SJCRH30 (cell line): ENCODE data around the gene IL10RA. TPM values are rescaled to one million over a fixed set of nuclear protein-coding genes. Genes with fewer than 3 reads are reported as not detected.

Source experiments
- DNase-seq, 2 experiments: peaks; one replicate each; pipeline ENCODE4 v3.0.0-alpha.2; 2015 to 2020
- H3K27ac ChIP-seq: fragments of 250-450 bp; sonication (Bioruptor Pico); 2 replicates; pipeline ENCODE4 v1.5.1; 2020; ENCODE audit warnings: mild to moderate bottlenecking, moderate library complexity
- H3K27me3 ChIP-seq: fragments of 250-450 bp; sonication (Bioruptor Pico); 2 replicates; pipeline ENCODE4 v1.5.1; 2020; ENCODE audit warnings: mild to moderate bottlenecking, moderate library complexity
- H3K36me3 ChIP-seq: fragments of 250-450 bp; sonication (Bioruptor Pico); 2 replicates; pipeline ENCODE4 v1.5.1; 2020; ENCODE audit warnings: mild to moderate bottlenecking, moderate library complexity
- H3K4me1 ChIP-seq: fragments of 250-450 bp; sonication (Bioruptor Pico); 2 replicates; pipeline ENCODE4 v1.5.1; 2020; ENCODE audit warnings: mild to moderate bottlenecking, moderate library complexity
- H3K4me3 ChIP-seq: fragments of 250-450 bp; sonication (Bioruptor Pico); 2 replicates; pipeline ENCODE4 v1.5.1; 2020; ENCODE audit warnings: mild to moderate bottlenecking, moderate library complexity
- H3K9me3 ChIP-seq: fragments of 250-450 bp; sonication (Bioruptor Pico); replicated peaks from 2 replicates; pipeline ENCODE4 v1.5.1; 2020; ENCODE audit warnings: mild to moderate bottlenecking, moderate library complexity
- total RNA-seq: library from RNA; depleted of rRNA; stranded (reverse); fragments of >200 nt; shearing (Covaris generic); gene quantifications from 2 replicates; pipeline ENCODE4 v1.2.3, GENCODE V29; 2014

IL10RA gene
- total RNA-seq, 1 experiment from 2014 or later = not detected

DNA sequence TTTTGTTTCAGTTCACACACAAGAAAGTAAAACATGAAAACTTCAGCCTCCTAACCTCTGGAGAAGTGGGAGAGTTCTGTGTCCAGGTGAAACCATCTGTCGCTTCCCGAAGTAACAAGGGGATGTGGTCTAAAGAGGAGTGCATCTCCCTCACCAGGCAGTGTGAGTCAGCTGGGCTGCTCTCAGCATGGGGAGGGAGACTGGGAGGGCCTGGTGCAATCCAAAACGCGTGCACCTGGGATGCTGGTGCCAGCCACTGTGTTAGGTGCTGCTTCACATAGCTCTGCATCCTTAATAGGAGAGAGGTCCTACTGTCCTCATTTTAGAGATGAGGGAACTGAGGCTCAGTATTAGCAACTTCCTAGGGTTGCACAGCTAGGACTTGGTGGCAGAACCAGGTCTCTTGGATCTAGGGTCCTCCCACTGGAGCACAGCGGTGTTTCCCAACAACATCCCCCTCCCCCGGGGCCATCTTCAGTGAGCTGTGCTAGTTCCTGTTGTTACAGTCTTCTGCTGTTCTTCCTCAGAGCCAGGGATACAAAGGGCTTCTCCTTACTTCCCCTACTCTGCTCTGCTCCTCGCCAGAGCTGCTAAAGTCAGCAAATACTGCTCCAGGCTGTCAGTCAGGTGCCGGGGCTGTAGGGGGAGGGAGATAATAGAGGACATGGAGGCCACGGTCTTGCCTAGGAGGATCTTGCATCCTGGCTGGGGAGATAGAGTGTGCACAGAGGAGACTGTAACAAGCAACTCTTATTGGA, 8.0 kb downstream of the IL10RA start:
- Histone ChIP-seq H3K36me3 (no peaks in the 10 kb centered on the region), H3K27ac (no peak overlapping the region), H3K9me3 (no peaks in the 10 kb centered on the region), H3K4me3 (no peak overlapping the region), H3K27me3 (no peaks in the 10 kb centered on the region), H3K4me1 (no peaks in the 10 kb centered on the region)
- no peak for DNase-seq

DNA sequence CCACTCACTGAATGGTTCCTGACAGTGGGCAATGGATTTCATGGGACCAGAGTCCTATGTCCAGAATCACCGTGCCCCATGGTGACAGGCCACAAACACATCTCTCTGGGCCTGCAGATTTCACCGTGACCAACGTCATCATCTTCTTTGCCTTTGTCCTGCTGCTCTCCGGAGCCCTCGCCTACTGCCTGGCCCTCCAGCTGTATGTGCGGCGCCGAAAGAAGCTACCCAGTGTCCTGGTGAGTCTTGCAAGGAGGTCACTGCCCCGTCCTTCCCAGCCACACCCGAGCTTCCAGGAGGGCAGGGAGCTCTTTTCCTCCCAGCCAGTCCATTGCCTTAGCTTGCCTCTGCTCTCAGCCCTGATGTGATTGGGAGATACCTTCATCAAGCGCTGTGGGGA, 9.3 kb downstream of the IL10RA start:
- Histone ChIP-seq H3K9me3 (no peaks in the 10 kb centered on the region), H3K27me3 (no peaks in the 10 kb centered on the region), H3K36me3 (no peaks in the 10 kb centered on the region), H3K27ac (no peak overlapping the region), H3K4me1 (no peaks in the 10 kb centered on the region), H3K4me3 (no peak overlapping the region)
- no peak for DNase-seq

DNA sequence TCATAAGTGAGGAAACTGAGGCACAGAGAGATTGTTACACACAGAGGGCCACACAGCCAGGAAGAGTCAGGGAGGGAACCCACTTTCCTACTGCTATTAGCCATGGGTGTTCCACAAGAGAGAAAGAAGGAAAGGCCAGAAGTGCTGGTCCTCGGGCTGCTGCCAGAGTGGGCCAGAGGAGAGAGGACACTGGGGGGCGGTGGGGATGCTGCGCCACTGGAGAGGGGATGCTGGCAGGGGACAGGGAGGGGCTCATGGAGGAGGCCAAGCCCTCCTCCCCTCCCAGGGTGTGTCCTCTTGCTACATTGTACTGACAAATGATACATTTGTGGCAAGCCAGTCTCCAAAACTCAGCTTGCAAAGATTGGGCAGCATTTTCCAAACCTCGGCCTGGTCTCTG, 9.9 kb downstream of the IL10RA start:
- no peak overlapping the region for H3K27ac ChIP-seq
- DNase-seq = no peak
- H3K36me3 ChIP-seq = no peaks in the 10 kb centered on the region
- H3K27me3 ChIP-seq = no peaks in the 10 kb centered on the region
- no peaks in the 10 kb centered on the region for H3K9me3 ChIP-seq
- H3K4me3 ChIP-seq = no peak overlapping the region
- H3K4me1 ChIP-seq = no peaks in the 10 kb centered on the region

DNA sequence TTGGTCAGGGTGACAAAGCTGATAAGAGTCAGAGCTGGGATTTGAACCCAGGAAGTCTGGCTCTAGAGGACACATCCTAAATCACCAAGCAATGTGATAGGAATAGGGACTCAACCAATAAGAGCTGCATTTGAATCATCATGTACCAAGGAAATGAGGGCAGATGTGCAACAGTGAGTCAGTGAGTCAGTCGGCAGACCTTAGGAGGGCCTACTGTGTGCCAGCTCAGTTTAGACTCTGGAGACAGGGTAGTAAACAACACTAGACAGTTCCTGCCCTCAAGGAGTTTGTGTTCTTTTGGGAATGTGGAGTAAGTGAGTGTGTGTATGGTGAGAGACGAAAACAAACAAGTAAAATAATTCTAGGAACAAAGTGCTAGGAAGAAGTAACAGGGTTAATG, 11.2 kb downstream of the IL10RA start:
- H3K4me1 ChIP-seq = no peaks in the 10 kb centered on the region
- H3K27me3 ChIP-seq = no peaks in the 10 kb centered on the region
- no peaks in the 10 kb centered on the region for H3K9me3 ChIP-seq
- no peaks in the 10 kb centered on the region for H3K36me3 ChIP-seq
- no peak overlapping the region for H3K27ac ChIP-seq
- DNase-seq = no peak
- no peak overlapping the region for H3K4me3 ChIP-seq

DNA sequence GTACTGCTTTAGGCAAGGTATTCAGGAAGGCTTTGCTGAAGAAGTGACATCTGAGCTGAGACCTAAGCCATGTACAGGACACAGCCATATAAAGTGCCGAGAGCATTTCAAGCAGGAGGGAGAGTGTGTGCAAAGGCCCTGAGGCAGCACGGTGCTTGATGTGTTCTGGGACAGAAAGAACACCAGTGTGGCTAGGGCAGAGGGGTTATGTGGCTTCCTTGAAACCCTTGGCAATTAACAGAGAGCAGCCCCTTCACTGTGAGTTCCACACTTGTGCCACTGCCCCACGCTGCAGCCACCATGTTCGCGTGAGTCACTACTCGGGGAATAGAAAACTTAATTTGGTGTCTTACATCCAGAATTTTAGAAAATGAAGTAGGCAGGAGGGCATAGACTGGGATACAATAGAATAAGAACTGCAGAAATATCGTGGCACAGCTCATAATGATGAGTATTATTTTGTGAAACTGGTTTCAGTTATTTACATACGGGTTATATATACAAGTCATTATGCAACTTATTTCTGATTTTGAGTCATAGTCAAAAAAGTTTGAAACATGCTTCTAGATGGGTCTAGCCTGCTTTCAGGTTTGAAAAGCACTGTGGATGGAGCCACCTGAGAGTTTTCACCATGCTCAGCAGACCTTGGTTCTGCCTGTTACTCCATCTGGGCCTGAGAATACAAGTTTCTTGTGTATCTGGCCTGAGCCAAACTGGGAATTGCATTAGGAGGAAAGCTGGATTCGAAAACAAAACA, 11.8 kb downstream of the IL10RA start:
- Histone ChIP-seq H3K36me3 (no peaks in the 10 kb centered on the region), H3K27me3 (no peaks in the 10 kb centered on the region), H3K9me3 (no peaks in the 10 kb centered on the region), H3K4me3 (no peak overlapping the region), H3K27ac (no peak overlapping the region), H3K4me1 (no peaks in the 10 kb centered on the region)
- no peak for DNase-seq

DNA sequence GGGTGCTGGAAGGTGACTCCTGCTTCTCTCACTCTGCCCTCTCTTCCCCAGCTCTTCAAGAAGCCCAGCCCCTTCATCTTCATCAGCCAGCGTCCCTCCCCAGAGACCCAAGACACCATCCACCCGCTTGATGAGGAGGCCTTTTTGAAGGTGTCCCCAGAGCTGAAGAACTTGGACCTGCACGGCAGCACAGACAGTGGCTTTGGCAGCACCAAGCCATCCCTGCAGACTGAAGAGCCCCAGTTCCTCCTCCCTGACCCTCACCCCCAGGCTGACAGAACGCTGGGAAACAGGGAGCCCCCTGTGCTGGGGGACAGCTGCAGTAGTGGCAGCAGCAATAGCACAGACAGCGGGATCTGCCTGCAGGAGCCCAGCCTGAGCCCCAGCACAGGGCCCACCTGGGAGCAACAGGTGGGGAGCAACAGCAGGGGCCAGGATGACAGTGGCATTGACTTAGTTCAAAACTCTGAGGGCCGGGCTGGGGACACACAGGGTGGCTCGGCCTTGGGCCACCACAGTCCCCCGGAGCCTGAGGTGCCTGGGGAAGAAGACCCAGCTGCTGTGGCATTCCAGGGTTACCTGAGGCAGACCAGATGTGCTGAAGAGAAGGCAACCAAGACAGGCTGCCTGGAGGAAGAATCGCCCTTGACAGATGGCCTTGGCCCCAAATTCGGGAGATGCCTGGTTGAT, 12.6 kb downstream of the IL10RA start:
- no peak for DNase-seq
- H3K9me3 ChIP-seq = no peaks in the 10 kb centered on the region
- no peaks in the 10 kb centered on the region for H3K36me3 ChIP-seq
- H3K4me3 ChIP-seq = no peak overlapping the region
- no peak overlapping the region for H3K27ac ChIP-seq
- H3K27me3 ChIP-seq = no peaks in the 10 kb centered on the region
- no peaks in the 10 kb centered on the region for H3K4me1 ChIP-seq

DNA sequence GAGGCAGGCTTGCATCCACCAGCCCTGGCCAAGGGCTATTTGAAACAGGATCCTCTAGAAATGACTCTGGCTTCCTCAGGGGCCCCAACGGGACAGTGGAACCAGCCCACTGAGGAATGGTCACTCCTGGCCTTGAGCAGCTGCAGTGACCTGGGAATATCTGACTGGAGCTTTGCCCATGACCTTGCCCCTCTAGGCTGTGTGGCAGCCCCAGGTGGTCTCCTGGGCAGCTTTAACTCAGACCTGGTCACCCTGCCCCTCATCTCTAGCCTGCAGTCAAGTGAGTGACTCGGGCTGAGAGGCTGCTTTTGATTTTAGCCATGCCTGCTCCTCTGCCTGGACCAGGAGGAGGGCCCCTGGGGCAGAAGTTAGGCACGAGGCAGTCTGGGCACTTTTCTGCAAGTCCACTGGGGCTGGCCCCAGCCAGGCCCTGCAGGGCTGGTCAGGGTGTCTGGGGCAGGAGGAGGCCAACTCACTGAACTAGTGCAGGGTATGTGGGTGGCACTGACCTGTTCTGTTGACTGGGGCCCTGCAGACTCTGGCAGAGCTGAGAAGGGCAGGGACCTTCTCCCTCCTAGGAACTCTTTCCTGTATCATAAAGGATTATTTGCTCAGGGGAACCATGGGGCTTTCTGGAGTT, 13.3 kb downstream of the IL10RA start:
- Histone ChIP-seq H3K36me3 (no peaks in the 10 kb centered on the region), H3K4me1 (no peaks in the 10 kb centered on the region), H3K4me3 (no peak overlapping the region), H3K27ac (no peak overlapping the region), H3K27me3 (no peaks in the 10 kb centered on the region), H3K9me3 (no peaks in the 10 kb centered on the region)
- no peak for DNase-seq

DNA sequence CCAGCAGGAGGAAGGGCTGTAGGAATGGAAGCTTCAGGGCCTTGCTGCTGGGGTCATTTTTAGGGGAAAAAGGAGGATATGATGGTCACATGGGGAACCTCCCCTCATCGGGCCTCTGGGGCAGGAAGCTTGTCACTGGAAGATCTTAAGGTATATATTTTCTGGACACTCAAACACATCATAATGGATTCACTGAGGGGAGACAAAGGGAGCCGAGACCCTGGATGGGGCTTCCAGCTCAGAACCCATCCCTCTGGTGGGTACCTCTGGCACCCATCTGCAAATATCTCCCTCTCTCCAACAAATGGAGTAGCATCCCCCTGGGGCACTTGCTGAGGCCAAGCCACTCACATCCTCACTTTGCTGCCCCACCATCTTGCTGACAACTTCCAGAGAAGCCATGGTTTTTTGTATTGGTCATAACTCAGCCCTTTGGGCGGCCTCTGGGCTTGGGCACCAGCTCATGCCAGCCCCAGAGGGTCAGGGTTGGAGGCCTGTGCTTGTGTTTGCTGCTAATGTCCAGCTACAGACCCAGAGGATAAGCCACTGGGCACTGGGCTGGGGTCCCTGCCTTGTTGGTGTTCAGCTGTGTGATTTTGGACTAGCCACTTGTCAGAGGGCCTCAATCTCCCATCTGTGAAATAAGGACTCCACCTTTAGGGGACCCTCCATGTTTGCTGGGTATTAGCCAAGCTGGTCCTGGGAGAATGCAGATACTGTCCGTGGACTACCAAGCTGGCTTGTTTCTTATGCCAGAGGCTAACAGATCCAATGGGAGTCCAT, 14.1 kb downstream of the IL10RA start:
- no peaks in the 10 kb centered on the region for H3K4me1 ChIP-seq
- DNase-seq = no peak
- H3K27me3 ChIP-seq = no peaks in the 10 kb centered on the region
- H3K36me3 ChIP-seq = no peaks in the 10 kb centered on the region
- no peaks in the 10 kb centered on the region for H3K9me3 ChIP-seq
- no peak overlapping the region for H3K4me3 ChIP-seq
- H3K27ac ChIP-seq = no peak overlapping the region

DNA sequence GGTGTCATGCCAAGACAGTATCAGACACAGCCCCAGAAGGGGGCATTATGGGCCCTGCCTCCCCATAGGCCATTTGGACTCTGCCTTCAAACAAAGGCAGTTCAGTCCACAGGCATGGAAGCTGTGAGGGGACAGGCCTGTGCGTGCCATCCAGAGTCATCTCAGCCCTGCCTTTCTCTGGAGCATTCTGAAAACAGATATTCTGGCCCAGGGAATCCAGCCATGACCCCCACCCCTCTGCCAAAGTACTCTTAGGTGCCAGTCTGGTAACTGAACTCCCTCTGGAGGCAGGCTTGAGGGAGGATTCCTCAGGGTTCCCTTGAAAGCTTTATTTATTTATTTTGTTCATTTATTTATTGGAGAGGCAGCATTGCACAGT, 14.6 kb downstream of the IL10RA start:
- Histone ChIP-seq H3K4me3 (no peak overlapping the region), H3K27me3 (no peaks in the 10 kb centered on the region), H3K27ac (no peak overlapping the region), H3K4me1 (no peaks in the 10 kb centered on the region), H3K9me3 (no peaks in the 10 kb centered on the region), H3K36me3 (no peaks in the 10 kb centered on the region)
- DNase-seq = no peak

DNA sequence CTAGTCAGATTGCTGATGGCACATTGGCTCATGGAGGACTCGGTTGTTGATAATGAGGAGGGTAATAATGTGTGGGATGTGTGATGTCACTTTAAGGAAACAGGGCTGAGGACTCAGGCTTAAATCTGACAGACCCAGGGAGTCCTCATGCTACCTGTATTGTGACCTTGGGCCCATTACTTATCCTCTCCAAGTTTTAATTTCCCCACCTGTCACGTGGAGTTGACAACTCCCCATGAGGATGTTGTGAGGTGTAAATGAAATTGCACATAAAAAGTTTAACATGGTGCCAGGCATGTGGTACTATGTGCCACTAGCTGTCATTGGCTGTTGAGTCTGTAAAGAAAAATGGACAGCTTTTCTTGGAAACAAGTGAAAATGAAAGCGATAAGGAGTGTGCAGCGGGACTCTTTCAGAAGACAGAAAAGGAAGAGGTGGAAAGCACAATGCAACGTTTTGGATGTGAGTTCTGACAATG, 15.3 kb downstream of the IL10RA start:
- DNase-seq = no peak
- Histone ChIP-seq H3K4me3 (no peak overlapping the region), H3K27ac (no peak overlapping the region), H3K4me1 (no peaks in the 10 kb centered on the region), H3K36me3 (no peaks in the 10 kb centered on the region), H3K9me3 (no peaks in the 10 kb centered on the region), H3K27me3 (no peaks in the 10 kb centered on the region)

DNA sequence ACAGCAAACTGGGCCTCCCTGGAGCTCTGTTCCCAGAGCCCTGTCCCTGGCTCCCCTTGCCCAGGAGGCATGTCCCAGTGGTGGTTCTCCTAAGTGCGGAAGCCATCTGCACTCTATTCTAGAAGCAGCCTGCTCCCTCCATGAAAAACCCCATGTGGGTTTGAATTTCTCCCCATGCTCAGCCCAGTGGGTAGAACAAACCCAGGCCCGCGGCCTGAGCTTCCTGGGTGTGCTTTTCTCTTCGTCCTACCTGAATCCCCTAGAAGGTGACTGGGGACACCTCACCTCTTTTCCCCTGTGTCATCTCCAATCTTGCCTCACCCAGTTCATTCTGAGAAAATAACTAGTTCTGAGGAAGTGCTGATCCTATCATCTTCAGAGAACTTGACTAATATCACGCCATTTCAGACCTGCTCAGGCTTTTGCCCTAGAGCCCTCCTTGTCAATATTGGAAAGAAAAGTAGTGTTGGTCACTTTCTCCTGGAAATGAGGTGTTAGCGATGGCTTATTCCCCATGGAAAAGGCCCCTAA, 15.9 kb downstream of the IL10RA start:
- Histone ChIP-seq H3K27me3 (no peaks in the 10 kb centered on the region), H3K9me3 (no peaks in the 10 kb centered on the region), H3K4me3 (no peak overlapping the region), H3K4me1 (no peaks in the 10 kb centered on the region), H3K27ac (no peak overlapping the region), H3K36me3 (no peaks in the 10 kb centered on the region)
- no peak for DNase-seq

DNA sequence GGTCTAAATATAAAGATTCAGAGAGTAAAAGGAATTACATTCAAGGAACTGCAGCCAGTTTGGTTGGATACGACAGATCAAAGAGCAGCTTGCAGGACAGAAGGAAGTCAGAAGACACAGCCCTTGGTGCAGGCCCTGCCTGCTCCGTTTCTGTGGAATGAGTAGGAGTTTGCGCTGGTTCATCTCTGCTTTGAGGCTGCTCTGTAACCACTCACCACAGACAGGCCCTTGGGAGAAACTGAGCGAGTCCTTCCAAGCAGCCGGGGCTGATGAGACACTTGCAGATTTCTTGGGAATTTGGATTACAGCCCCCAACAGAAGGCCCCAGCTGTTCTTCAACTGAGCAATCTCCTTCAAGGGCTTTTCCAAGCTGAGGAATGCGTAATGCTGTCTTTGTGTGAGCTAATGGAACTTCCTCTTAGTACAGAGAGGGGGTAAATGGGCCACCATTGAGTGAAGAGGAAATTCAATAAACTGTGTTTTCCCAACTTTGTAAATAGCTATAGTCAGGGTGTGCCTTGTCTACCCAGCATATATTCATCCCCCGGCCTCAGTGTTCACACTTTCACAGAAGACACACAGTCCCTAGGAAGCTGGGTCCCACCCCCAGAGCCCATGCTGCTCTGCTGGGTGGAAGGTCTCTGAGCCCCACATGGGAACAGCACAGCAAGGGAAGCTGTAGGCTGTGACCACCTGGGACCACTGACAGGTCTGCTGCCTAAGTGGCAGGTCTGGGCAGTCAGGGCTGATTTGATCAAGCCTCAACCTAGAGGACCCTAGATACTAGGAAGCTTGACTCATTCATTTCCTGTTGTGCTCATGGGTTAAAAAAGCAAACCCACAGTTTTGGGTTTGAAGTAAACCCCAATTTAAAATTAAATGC, 16.6 kb downstream of the IL10RA start:
- no peaks in the 10 kb centered on the region for H3K9me3 ChIP-seq
- H3K4me3 ChIP-seq = no peak overlapping the region
- H3K27me3 ChIP-seq = no peaks in the 10 kb centered on the region
- H3K36me3 ChIP-seq = no peaks in the 10 kb centered on the region
- no peak overlapping the region for H3K27ac ChIP-seq
- no peaks in the 10 kb centered on the region for H3K4me1 ChIP-seq
- no peak for DNase-seq

DNA sequence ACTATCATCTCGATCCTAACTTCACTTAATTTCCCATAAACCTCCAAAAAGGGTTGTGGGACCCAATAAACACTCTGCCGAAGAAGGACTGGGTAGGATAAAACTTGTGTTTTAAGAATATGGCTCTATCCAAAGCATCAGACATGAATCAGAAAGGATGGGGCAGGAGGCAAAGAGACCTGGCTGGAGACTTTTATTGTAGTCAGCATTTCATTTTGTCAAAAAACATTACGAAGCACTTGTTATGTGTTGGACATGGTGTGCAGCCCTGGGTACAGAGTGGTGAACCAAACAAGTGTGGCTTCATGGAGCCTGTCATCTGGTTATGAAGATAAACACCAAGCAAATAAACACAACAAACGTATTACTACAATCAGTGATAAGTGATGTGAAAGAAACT, 17.3 kb downstream of the IL10RA start:
- no peaks in the 10 kb centered on the region for H3K4me1 ChIP-seq
- H3K36me3 ChIP-seq = no peaks in the 10 kb centered on the region
- H3K27ac ChIP-seq = no peak overlapping the region
- no peak for DNase-seq
- no peaks in the 10 kb centered on the region for H3K9me3 ChIP-seq
- no peaks in the 10 kb centered on the region for H3K27me3 ChIP-seq
- H3K4me3 ChIP-seq = no peak overlapping the region
